SK-N-SH (cell line): ENCODE results near the gene IL21R. TPM values are rescaled to one million over a fixed set of nuclear protein-coding genes. Genes with fewer than 3 reads are reported as not detected.

Experiments
- CTCF ChIA-PET: fragments of 300-600, 350-600 bp; formaldehyde crosslinking; extraction: SDS; loops from one replicate; lab custom pipeline; 2021; lab: Yijun Ruan, JAX
- POLR2A ChIA-PET: fragments of 350-600 bp; sonication (Branson Sonifier 250); formaldehyde crosslinking; extraction: SDS; loops from one replicate; lab custom pipeline; 2020; ENCODE audit warnings: antibody characterized with exemption, inconsistent platforms; lab: Yijun Ruan, JAX
- DNase-seq: peaks from one replicate; pipeline ENCODE4 v3.0.0; 2012
- H2AFZ ChIP-seq: fragments of 200-600 bp; sonication (generic); 2 replicates; pipeline ENCODE4 v1.8.1; 2016; ENCODE audit warnings: antibody characterized with exemption, mild to moderate bottlenecking, low read depth
- H3F3A ChIP-seq: fragments of 200-600 bp; sonication (generic); replicated peaks from 2 replicates; pipeline ENCODE3; 2016; ENCODE audit warnings: antibody characterized with exemption, mild to moderate bottlenecking; ENCODE audit not compliant: insufficient read depth
- H3K27ac ChIP-seq, 2 experiments: fragments of 200-500 bp in 1 of 2; fragments of 200-600 bp in 1 of 2; sonication (Bioruptor generic) in 1 of 2; sonication (generic), shearing (Covaris generic) in 1 of 2; 2 replicates each; pipeline versions ENCODE4 v1.5.1 to v1.6.1; 2014 to 2016; ENCODE audit warnings: low read depth in 2 of 2, inconsistent platforms in 1 of 2, low read length in 1 of 2, mild to moderate bottlenecking in 1 of 2, mixed read lengths in 1 of 2
- H3K27me3 ChIP-seq: fragments of 200-600 bp; sonication (generic), shearing (Covaris generic); 2 replicates; pipeline ENCODE4 v1.6.1; 2016; ENCODE audit warnings: mixed run types; ENCODE audit not compliant: insufficient read depth
- H3K36me3 ChIP-seq, 2 experiments: fragments of 200-500 bp in 1 of 2; fragments of 200-600 bp in 1 of 2; sonication (Bioruptor generic) in 1 of 2; sonication (generic) in 1 of 2; replicated peaks in 1 of 2; 2 replicates each; pipeline versions ENCODE3 to v1.5.1; 2014 to 2016; ENCODE audit warnings: low read length in 1 of 2, mild to moderate bottlenecking in 1 of 2; ENCODE audit not compliant: insufficient read depth in 2 of 2, control insufficient read depth in 1 of 2
- H3K4me1 ChIP-seq, 2 experiments: fragments of 200-500 bp in 1 of 2; fragments of 200-600 bp in 1 of 2; sonication (Bioruptor generic) in 1 of 2; sonication (generic), shearing (Covaris generic) in 1 of 2; 2 replicates each; pipeline versions ENCODE4 v1.5.1 to v1.6.1; 2014 to 2016; ENCODE audit warnings: low read depth in 1 of 2, low read length in 1 of 2, mixed run types in 1 of 2; ENCODE audit not compliant: insufficient read depth in 2 of 2, control insufficient read depth in 1 of 2
- H3K4me2 ChIP-seq: fragments of 200-600 bp; sonication (generic), shearing (Covaris generic); 2 replicates; pipeline ENCODE4 v1.6.1; 2017; ENCODE audit warnings: mixed run types
- H3K4me3 ChIP-seq, 2 experiments: fragments of 200-500 bp in 1 of 2; fragments of 200-600 bp in 1 of 2; sonication (Bioruptor generic) in 1 of 2; sonication (generic), shearing (Covaris generic) in 1 of 2; 2 replicates each; pipeline versions ENCODE4 v1.5.1 to v1.8.1; 2014 to 2016; ENCODE audit warnings: low read depth in 2 of 2, inconsistent platforms in 1 of 2, low read length in 1 of 2, mild to moderate bottlenecking in 1 of 2, mixed read lengths in 1 of 2, moderate library complexity in 1 of 2
- H3K79me2 ChIP-seq: fragments of 200-600 bp; sonication (generic); 2 replicates; pipeline ENCODE4 v1.8.1; 2017; ENCODE audit warnings: mild to moderate bottlenecking; ENCODE audit not compliant: insufficient read depth
- H3K9ac ChIP-seq: fragments of 200-600 bp; sonication (generic); 2 replicates; pipeline ENCODE4 v1.6.1; 2017; ENCODE audit warnings: mixed run types
- H3K9me2 ChIP-seq: fragments of 200-600 bp; sonication (generic); 2 replicates; pipeline ENCODE4 v1.6.1; 2017; ENCODE audit warnings: mixed run types
- H3K9me3 ChIP-seq: fragments of 200-600 bp; sonication (generic); 2 replicates; pipeline ENCODE4 v1.6.1; 2017; ENCODE audit warnings: mixed run types, mild to moderate bottlenecking, moderate library complexity
- H4K20me1 ChIP-seq: fragments of 200-600 bp; sonication (generic); 2 replicates; pipeline ENCODE4 v1.6.1; 2017; ENCODE audit warnings: mild to moderate bottlenecking, mixed run types; ENCODE audit not compliant: insufficient read depth
- EP300 ChIP-seq, 2 experiments: IDR thresholded peaks; 2 replicates each; pipeline versions ENCODE4 v1.4.0 to v1.6.1; 2012; ENCODE audit warnings: borderline replicate concordance in 1 of 2, low read depth in 1 of 2, low read length in 1 of 2
- EZH2phosphoT487 ChIP-seq: fragments of 200-600 bp; sonication (generic); IDR thresholded peaks from 2 replicates; pipeline ENCODE4 v1.6.1; 2017; ENCODE audit warnings: low read depth, mixed run types, mild to moderate bottlenecking, antibody characterized with exemption, moderate library complexity, borderline replicate concordance
- FOSL2 ChIP-seq: IDR thresholded peaks from 2 replicates; pipeline ENCODE4 v1.4.0; 2012; ENCODE audit warnings: low read depth, mild to moderate bottlenecking, moderate library complexity, borderline replicate concordance
- GABPA ChIP-seq: IDR thresholded peaks from 2 replicates; pipeline ENCODE4 v1.4.0; 2012; ENCODE audit warnings: low read depth, mild to moderate bottlenecking
- GATA2 ChIP-seq: sonication (generic); formaldehyde crosslinking; IDR thresholded peaks from 2 replicates; pipeline ENCODE4 v1.5.0; 2020; ENCODE audit warnings: mild to moderate bottlenecking, missing genetic modification reagents
- IRF3 ChIP-seq: fragments of 150-350 bp; IDR thresholded peaks from 2 replicates; pipeline ENCODE4 v1.6.1; 2016; ENCODE audit warnings: mild to moderate bottlenecking, low read depth, low read length
- JUND ChIP-seq: IDR thresholded peaks from 2 replicates; pipeline ENCODE4 v1.4.0; 2012
- MXI1 ChIP-seq: IDR thresholded peaks from 2 replicates; pipeline ENCODE4 v1.6.1; 2012; ENCODE audit warnings: mild to moderate bottlenecking, low read depth, low read length, improper control_type of control experiment
- NFIC ChIP-seq: IDR thresholded peaks from 2 replicates; pipeline ENCODE4 v1.4.0; 2012; ENCODE audit warnings: borderline replicate concordance
- POLR2AphosphoS5 ChIP-seq: IDR thresholded peaks from 2 replicates; pipeline ENCODE4 v1.6.1; 2012; ENCODE audit warnings: low read depth, low read length
- RAD21 ChIP-seq: IDR thresholded peaks from 2 replicates; pipeline ENCODE4 v1.6.1; 2012; ENCODE audit warnings: mild to moderate bottlenecking, low read length
- RFX5 ChIP-seq: IDR thresholded peaks from 2 replicates; pipeline ENCODE4 v1.6.1; 2012; ENCODE audit warnings: mild to moderate bottlenecking, improper control_type of control experiment, low read length
- RXRA ChIP-seq: IDR thresholded peaks from 2 replicates; pipeline ENCODE4 v1.4.0; 2012; ENCODE audit warnings: low read depth, mild to moderate bottlenecking, borderline replicate concordance
- TEAD4 ChIP-seq: IDR thresholded peaks from 2 replicates; pipeline ENCODE4 v1.4.0; 2012; ENCODE audit warnings: mild to moderate bottlenecking, borderline replicate concordance; ENCODE audit not compliant: insufficient read depth
- USF2 ChIP-seq: fragments of 150-350 bp; IDR thresholded peaks from 2 replicates; pipeline ENCODE4 v1.6.1; 2017; ENCODE audit warnings: antibody characterized with exemption, low read length, low read depth, borderline replicate concordance
- WGBS: methylation state at CpG from one replicate; pipeline ENCODE4 v1.1.6; 2017; ENCODE audit warnings: low lambda C conversion rate; 5-methylcytosine and 5-hydroxymethylcytosine counted together
- polyA plus RNA-seq, 3 experiments: library from polyadenylated mRNA; depleted of rRNA; stranded (reverse); fragments of >200 nt; gene quantifications; 2 replicates each; pipeline ENCODE4 v1.2.3, GENCODE V29; 2012
- TF ChIP-seq, protein P1 (sequence below): IDR thresholded peaks from 2 replicates; pipeline ENCODE4 v1.6.1; 2012; ENCODE audit warnings: mild to moderate bottlenecking, low read depth, low read length, moderate library complexity

IL21R gene
- polyA plus RNA-seq, 1 of the 3 experiments (the other 2 are of a cell fraction), result 0.13 TPM

DNA sequence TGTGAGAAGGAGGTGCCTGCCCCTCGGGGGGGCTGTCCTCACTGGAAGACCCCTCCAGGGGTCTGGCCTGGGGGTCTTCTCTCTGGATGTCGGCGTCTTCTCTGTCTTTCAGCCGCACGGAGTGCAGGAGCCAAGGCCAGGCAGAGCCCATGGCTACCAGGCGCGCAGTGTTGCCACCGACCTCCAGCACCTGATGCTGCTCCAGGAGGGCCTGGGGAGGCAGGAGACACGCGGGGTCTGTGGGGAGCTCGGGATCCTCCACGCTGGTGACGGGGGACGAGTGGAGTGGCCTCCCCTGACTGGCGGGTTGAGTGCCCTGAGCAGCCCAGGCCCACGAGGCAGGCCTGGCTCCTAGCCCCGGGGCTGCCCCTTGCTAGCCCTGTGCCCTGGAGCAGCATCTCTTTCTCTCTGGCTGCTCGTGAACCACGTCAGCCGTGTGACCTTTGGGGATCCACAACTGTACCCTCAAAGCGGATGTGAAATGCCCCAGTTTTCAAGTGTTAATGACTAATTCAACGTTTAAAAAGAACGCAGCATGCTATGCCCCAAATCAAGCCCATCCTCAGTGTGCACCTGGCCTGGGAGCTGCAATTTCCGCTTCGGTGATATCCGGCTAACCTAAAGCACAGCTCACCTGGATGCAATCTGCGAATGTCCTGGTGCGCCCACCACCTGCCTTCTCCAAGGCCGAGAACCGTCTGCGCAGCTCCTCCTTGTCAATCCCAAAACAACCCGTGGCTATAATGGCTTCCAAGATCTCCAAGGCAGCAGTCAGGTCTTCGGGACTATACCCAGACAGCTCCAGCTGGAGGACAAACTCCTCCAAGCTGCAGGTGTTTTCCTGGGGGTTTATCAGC lies 62.9 kb downstream of the IL21R start:
- Histone ChIP-seq H3K9ac (no peak overlapping the region), H3K36me3 (peaks cover 49 to 95% of the 10 kb centered on the region in 2 experiments), H3K27ac (no peak overlapping the region), H3K4me1 (no peaks in the 10 kb centered on the region), H3K9me2 (no peaks in the 10 kb centered on the region), H4K20me1 (no peaks in the 10 kb centered on the region), H2AFZ (no peak overlapping the region), H3K27me3 (no peaks in the 10 kb centered on the region), H3K79me2 (no peaks in the 10 kb centered on the region), H3K9me3 (no peaks in the 10 kb centered on the region), H3K4me2 (no peak overlapping the region), H3K4me3 (no peak overlapping the region), H3F3A (no peaks in the 10 kb centered on the region)
- DNase-seq, result no peak
- WGBS, result 98% methylated on average over 12 of the region's 33 CpGs
- TF ChIP-seq MXI1 (no peak), EZH2phosphoT487 (no peak), JUND (no peak), FOSL2 (no peak), RXRA (no peak), EP300 (IDR thresholded peaks at IDR 0.05; ENCODE audit: borderline replicate concordance in 1 of 2, low read depth in 1 of 2, low read length in 1 of 2) (no peak), USF2 (no peak), RAD21 (no peak), RFX5 (no peak), GATA2 (CRISPR knock-in tag) (no peak), GABPA (no peak), TEAD4 (no peak), NFIC (no peak), POLR2AphosphoS5 (no peak), IRF3 (no peak)
- TF ChIP-seq, protein P1, sequence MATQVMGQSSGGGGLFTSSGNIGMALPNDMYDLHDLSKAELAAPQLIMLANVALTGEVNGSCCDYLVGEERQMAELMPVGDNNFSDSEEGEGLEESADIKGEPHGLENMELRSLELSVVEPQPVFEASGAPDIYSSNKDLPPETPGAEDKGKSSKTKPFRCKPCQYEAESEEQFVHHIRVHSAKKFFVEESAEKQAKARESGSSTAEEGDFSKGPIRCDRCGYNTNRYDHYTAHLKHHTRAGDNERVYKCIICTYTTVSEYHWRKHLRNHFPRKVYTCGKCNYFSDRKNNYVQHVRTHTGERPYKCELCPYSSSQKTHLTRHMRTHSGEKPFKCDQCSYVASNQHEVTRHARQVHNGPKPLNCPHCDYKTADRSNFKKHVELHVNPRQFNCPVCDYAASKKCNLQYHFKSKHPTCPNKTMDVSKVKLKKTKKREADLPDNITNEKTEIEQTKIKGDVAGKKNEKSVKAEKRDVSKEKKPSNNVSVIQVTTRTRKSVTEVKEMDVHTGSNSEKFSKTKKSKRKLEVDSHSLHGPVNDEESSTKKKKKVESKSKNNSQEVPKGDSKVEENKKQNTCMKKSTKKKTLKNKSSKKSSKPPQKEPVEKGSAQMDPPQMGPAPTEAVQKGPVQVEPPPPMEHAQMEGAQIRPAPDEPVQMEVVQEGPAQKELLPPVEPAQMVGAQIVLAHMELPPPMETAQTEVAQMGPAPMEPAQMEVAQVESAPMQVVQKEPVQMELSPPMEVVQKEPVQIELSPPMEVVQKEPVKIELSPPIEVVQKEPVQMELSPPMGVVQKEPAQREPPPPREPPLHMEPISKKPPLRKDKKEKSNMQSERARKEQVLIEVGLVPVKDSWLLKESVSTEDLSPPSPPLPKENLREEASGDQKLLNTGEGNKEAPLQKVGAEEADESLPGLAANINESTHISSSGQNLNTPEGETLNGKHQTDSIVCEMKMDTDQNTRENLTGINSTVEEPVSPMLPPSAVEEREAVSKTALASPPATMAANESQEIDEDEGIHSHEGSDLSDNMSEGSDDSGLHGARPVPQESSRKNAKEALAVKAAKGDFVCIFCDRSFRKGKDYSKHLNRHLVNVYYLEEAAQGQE, result no peak
- ChIA-PET CTCF (interaction anchor here (1.0 kb wide), 1 partner anchor 230 kb away, joined by 3 read pairs; no protein-coding TSS in a partner anchor), POLR2A (no interaction called here)
